ENCODE measurements around the gene CUX1. TPM values are rescaled to one million over a fixed set of nuclear protein-coding genes. Genes with fewer than 3 reads are reported as not detected.

CUX1 gene
- total RNA-seq, 1 donor from 2014 or later = 50.6 TPM

GRCh38 chr7:102268635-102269034 is 451.2 kb downstream of the CUX1 start:
- H3K79me2 ChIP-seq (ENCODE audit: insufficient read depth, low read length) = no peaks in the 10 kb centered on the region
- H3K27ac Mint-ChIP-seq (ENCODE audit: unreplicated experiment) = no peak overlapping the region
- H3K4me3 ChIP-seq (ENCODE audit: insufficient read depth, low read depth, low read length) = no peak overlapping the region
- H3K4me1 Mint-ChIP-seq (ENCODE audit: low read depth, unreplicated experiment) = peaks cover 8% of the 10 kb centered on the region
- no peak overlapping the region for H3K4me3 Mint-ChIP-seq (ENCODE audit: unreplicated experiment)
- DNase-seq (ENCODE audit: low read depth) (no peak), FAIRE-seq (no peak)
- H3K9me3 ChIP-seq (ENCODE audit: insufficient read depth, low read depth, low read length) = no peaks in the 10 kb centered on the region
- peaks cover 4% of the 10 kb centered on the region for H3K9me3 Mint-ChIP-seq (ENCODE audit: unreplicated experiment)
- peaks cover 3% of the 10 kb centered on the region for H3K36me3 Mint-ChIP-seq (ENCODE audit: low read depth, unreplicated experiment)
- no peak overlapping the region for H3K4me2 ChIP-seq (ENCODE audit: low read length)
- TF ChIP-seq CTCF (IDR thresholded peaks at IDR 0.05; ENCODE audit: insufficient read depth, low read depth, low read length) = no peak
- TF ChIP-seq EZH2 (IDR thresholded peaks at IDR 0.05; ENCODE audit: insufficient read depth, low read length) = no peak
- H3K4me1 ChIP-seq (ENCODE audit: insufficient read depth, low read length) = peaks cover 16% of the 10 kb centered on the region
- H3K9ac ChIP-seq (ENCODE audit: low read length) = no peak overlapping the region
- no peak overlapping the region for H2AFZ ChIP-seq (ENCODE audit: low read depth, low read length)
- peaks cover 22% of the 10 kb centered on the region for H3K27me3 Mint-ChIP-seq (ENCODE audit: low read depth, unreplicated experiment)
- no peaks in the 10 kb centered on the region for H3K36me3 ChIP-seq (ENCODE audit: insufficient read depth, low read length)
- no peaks in the 10 kb centered on the region for H3K27me3 ChIP-seq (ENCODE audit: insufficient read depth, low read length)
- H3K27ac ChIP-seq (ENCODE audit: low read depth, low read length) = no peak overlapping the region
- H4K20me1 ChIP-seq (ENCODE audit: insufficient read depth, low read length) = no peaks in the 10 kb centered on the region

- Mint-ChIP-seq H3K27ac (ENCODE audit: unreplicated experiment) (no peak overlapping the region), H3K9me3 (ENCODE audit: unreplicated experiment) (peaks cover 4% of the 10 kb centered on the region), H3K4me3 (ENCODE audit: unreplicated experiment) (no peak overlapping the region), H3K4me1 (ENCODE audit: low read depth, unreplicated experiment) (peaks cover 11% of the 10 kb centered on the region), H3K36me3 (ENCODE audit: low read depth, unreplicated experiment) (peaks cover 3% of the 10 kb centered on the region), H3K27me3 (ENCODE audit: low read depth, unreplicated experiment) (peaks cover 22% of the 10 kb centered on the region)
- Histone ChIP-seq H3K4me2 (ENCODE audit: low read length) (no peak overlapping the region), H4K20me1 (ENCODE audit: insufficient read depth, low read length) (no peaks in the 10 kb centered on the region), H3K36me3 (ENCODE audit: insufficient read depth, low read length) (no peaks in the 10 kb centered on the region), H3K27me3 (ENCODE audit: insufficient read depth, low read length) (no peaks in the 10 kb centered on the region), H3K9ac (ENCODE audit: low read length) (no peak overlapping the region), H3K79me2 (ENCODE audit: insufficient read depth, low read length) (no peaks in the 10 kb centered on the region), H3K9me3 (ENCODE audit: insufficient read depth, low read depth, low read length) (no peaks in the 10 kb centered on the region), H3K4me3 (ENCODE audit: insufficient read depth, low read depth, low read length) (no peak overlapping the region), H2AFZ (ENCODE audit: low read depth, low read length) (no peak overlapping the region), H3K27ac (ENCODE audit: low read depth, low read length) (no peak overlapping the region), H3K4me1 (ENCODE audit: insufficient read depth, low read length) (peaks cover 16% of the 10 kb centered on the region)
- FAIRE-seq (no peak), DNase-seq (ENCODE audit: low read depth) (no peak)
- no peak for TF ChIP-seq CTCF (IDR thresholded peaks at IDR 0.05; ENCODE audit: insufficient read depth, low read depth, low read length)
- no peak for TF ChIP-seq EZH2 (IDR thresholded peaks at IDR 0.05; ENCODE audit: insufficient read depth, low read length)
Measured at GRCh38 chr7:102270178-102270887, 452.9 kb downstream of the CUX1 start.

GRCh38 chr7:102271158-102271798 is 453.9 kb downstream of the CUX1 start:
- no peak overlapping the region for H3K27ac Mint-ChIP-seq (ENCODE audit: unreplicated experiment)

More at GRCh38 chr7:102271158-102271798, 453.9 kb downstream of the CUX1 start:
- Histone ChIP-seq H4K20me1 (ENCODE audit: insufficient read depth, low read length) (no peaks in the 10 kb centered on the region), H3K4me2 (ENCODE audit: low read length) (no peak overlapping the region), H3K9me3 (ENCODE audit: insufficient read depth, low read depth, low read length) (no peaks in the 10 kb centered on the region), H3K27ac (ENCODE audit: low read depth, low read length) (no peak overlapping the region), H2AFZ (ENCODE audit: low read depth, low read length) (no peak overlapping the region), H3K9ac (ENCODE audit: low read length) (no peak overlapping the region), H3K27me3 (ENCODE audit: insufficient read depth, low read length) (no peaks in the 10 kb centered on the region), H3K4me3 (ENCODE audit: insufficient read depth, low read depth, low read length) (no peak overlapping the region), H3K79me2 (ENCODE audit: insufficient read depth, low read length) (no peaks in the 10 kb centered on the region), H3K4me1 (ENCODE audit: insufficient read depth, low read length) (peaks cover 16% of the 10 kb centered on the region), H3K36me3 (ENCODE audit: insufficient read depth, low read length) (no peaks in the 10 kb centered on the region)
- FAIRE-seq (no peak), DNase-seq (ENCODE audit: low read depth) (no peak)
- Mint-ChIP-seq H3K4me3 (ENCODE audit: unreplicated experiment) (no peak overlapping the region), H3K27me3 (ENCODE audit: low read depth, unreplicated experiment) (peaks cover 20% of the 10 kb centered on the region), H3K9me3 (ENCODE audit: unreplicated experiment) (peaks cover 4% of the 10 kb centered on the region), H3K36me3 (ENCODE audit: low read depth, unreplicated experiment) (peaks cover 3% of the 10 kb centered on the region), H3K4me1 (ENCODE audit: low read depth, unreplicated experiment) (peaks cover 11% of the 10 kb centered on the region)
- no peak for TF ChIP-seq EZH2 (IDR thresholded peaks at IDR 0.05; ENCODE audit: insufficient read depth, low read length)

Data from astrocyte (in vitro differentiated cells and primary cell).